GM19468 (cell line): Measurements from ENCODE around the gene CENPT.

Experiments used
- ATAC-seq: cut with Tn5 transposase; IDR thresholded peaks from one replicate; pipeline ENCODE4 v1.9.1; 2021; ENCODE audit warnings: mild to moderate bottlenecking, moderate library complexity, moderate number of reproducible peaks; ENCODE audit not compliant: unreplicated experiment; ENCODE audit errors: extremely low read depth

The CENPT gene

GRCh38 chr16:67779256-67780014 is 68.1 kb downstream of the CENPT start:
- no peak for ATAC-seq
